Suprapubic skin (tissue), 4 donors: ENCODE results near the gene JAKMIP1. TPM values are rescaled to one million over a fixed set of nuclear protein-coding genes. Genes with fewer than 3 reads are reported as not detected.

ENCODE experiments used
- DNase-seq, 2 donors: peaks; one replicate each; pipeline ENCODE4 v3.0.0-alpha.2; 2019; ENCODE audit warnings: low spot score in 2 of 2
- H3K27ac ChIP-seq: fragments of 200-600 bp; sonication (generic); one replicate; pipeline ENCODE4 v1.5.1; 2019
- H3K27me3 ChIP-seq: fragments of 200-600 bp; sonication (generic); one replicate; pipeline ENCODE4 v1.5.1; 2019
- H3K36me3 ChIP-seq: fragments of 200-600 bp; sonication (generic); one replicate; pipeline ENCODE4 v1.5.1; 2019
- H3K4me1 ChIP-seq: fragments of 200-600 bp; sonication (generic); one replicate; pipeline ENCODE4 v1.5.1; 2019
- H3K4me3 ChIP-seq: fragments of 200-600 bp; sonication (generic); one replicate; pipeline ENCODE4 v1.5.1; 2019; ENCODE audit warnings: mild to moderate bottlenecking
- H3K9me3 ChIP-seq: fragments of 200-600 bp; sonication (generic); one replicate; pipeline ENCODE4 v1.5.1; 2019
- CTCF ChIP-seq, 2 donors: fragments of 200-600 bp in 1 of 2; fragments of 450-650 bp in 1 of 2; sonication (generic) in 1 of 2; IDR thresholded peaks; one replicate each; pipeline ENCODE4 v1.5.1; 2016 to 2019; ENCODE audit warnings: antibody characterized with exemption in 2 of 2, mild to moderate bottlenecking in 1 of 2, moderate library complexity in 1 of 2
- EP300 ChIP-seq: sonication (generic); formaldehyde crosslinking; IDR thresholded peaks from one replicate; pipeline ENCODE4 v1.6.1; 2017; ENCODE audit warnings: antibody characterized with exemption
- POLR2A ChIP-seq, 2 donors: fragments of 450-650 bp; IDR thresholded peaks; one replicate each; pipeline ENCODE4 v1.6.1; 2017; ENCODE audit warnings: antibody characterized with exemption in 2 of 2, mild to moderate bottlenecking in 2 of 2, moderate library complexity in 2 of 2
- POLR2AphosphoS5 ChIP-seq, 3 donors: sonication (generic); formaldehyde crosslinking; IDR thresholded peaks; one replicate each; pipeline ENCODE4 v1.6.1; 2017; ENCODE audit warnings: antibody characterized with exemption in 3 of 3
- WGBS: methylation state at CpG from one replicate; pipeline ENCODE4 v1.1.5; 2018; 5-methylcytosine and 5-hydroxymethylcytosine counted together
- total RNA-seq, 4 donors: library from RNA; depleted of rRNA; stranded (reverse); fragments of >200 nt; gene quantifications; one replicate each; pipeline ENCODE4 v1.1.0, GENCODE V29; 2016

JAKMIP1 gene
- total RNA-seq, 4 donors from 2014 or later: 0.24 TPM; not detected in 3

GRCh38 chr4:6208416-6208815 is 8.1 kb upstream of the JAKMIP1 start:
- no peaks in the 10 kb centered on the region for H3K36me3 ChIP-seq
- WGBS: 73% methylated on average over 6 of the region's 6 CpGs
- DNase-seq: no peak
- H3K4me1 ChIP-seq: no peaks in the 10 kb centered on the region
- TF ChIP-seq EP300: no peak
- no peak for TF ChIP-seq POLR2A (IDR thresholded peaks at IDR 0.05)
- TF ChIP-seq CTCF (IDR thresholded peaks at IDR 0.05): no peak
- no peak for TF ChIP-seq POLR2AphosphoS5 (IDR thresholded peaks at IDR 0.05)
- H3K27ac ChIP-seq: no peak overlapping the region
- peaks cover 17% of the 10 kb centered on the region for H3K27me3 ChIP-seq
- H3K9me3 ChIP-seq: no peaks in the 10 kb centered on the region
- H3K4me3 ChIP-seq: no peak overlapping the region

DNA sequence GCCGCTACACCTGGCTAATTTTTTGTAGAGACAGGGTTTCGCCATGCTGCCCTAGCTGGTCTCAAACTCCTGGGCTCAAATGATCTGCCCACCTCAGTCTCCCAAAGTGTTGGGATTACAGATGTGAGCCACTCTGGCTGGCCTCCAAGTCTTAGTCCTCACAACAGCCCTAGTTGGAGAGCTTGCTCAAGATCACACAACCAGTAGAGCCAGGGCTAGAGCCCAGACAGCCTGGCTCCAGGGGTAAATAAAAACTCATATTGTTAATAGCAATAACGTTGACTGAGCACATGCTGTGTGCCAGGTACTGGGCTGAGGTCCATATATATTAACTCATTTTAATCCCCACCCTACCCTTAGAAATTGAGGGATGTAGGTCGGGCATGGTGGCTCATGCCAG is 7.3 kb upstream of the JAKMIP1 start:
- WGBS: 61% methylated on average over 4 of the region's 4 CpGs
- no peak for DNase-seq
- H3K4me1 ChIP-seq: no peaks in the 10 kb centered on the region
- no peaks in the 10 kb centered on the region for H3K9me3 ChIP-seq
- H3K27me3 ChIP-seq: peaks cover 15% of the 10 kb centered on the region
- H3K36me3 ChIP-seq: no peaks in the 10 kb centered on the region
- no peak overlapping the region for H3K4me3 ChIP-seq
- TF ChIP-seq CTCF (IDR thresholded peaks at IDR 0.05) (no peak), POLR2AphosphoS5 (IDR thresholded peaks at IDR 0.05) (no peak), POLR2A (IDR thresholded peaks at IDR 0.05) (no peak), EP300 (no peak)
- no peak overlapping the region for H3K27ac ChIP-seq

DNA sequence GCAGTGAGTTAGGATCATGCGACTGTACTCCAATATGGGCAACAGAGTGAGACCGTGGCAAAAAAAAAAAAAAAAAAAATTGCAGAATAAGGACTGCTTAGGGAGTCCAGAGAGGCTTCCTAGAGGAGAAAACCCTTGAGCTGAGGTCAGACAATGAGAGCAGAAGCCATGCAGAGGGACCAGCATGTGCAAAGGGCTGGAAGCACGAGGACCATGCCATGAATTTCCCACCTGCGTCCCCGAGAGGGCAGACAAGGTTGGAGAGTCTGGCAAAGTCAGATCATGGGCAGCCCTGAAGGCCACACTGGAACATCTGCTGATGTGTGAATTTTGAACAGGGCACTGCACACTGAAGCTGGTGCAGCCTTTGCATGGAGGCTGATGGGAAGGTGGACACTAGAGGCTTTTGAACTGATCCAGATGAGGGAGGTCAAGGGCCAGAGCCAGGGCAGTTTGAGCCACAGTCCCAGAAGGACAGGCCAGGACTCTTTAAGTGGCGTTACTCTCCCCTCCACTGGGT is 6.5 kb upstream of the JAKMIP1 start:
- TF ChIP-seq EP300 (no peak), POLR2AphosphoS5 (IDR thresholded peaks at IDR 0.05) (no peak), CTCF (IDR thresholded peaks at IDR 0.05) (no peak), POLR2A (IDR thresholded peaks at IDR 0.05) (no peak)
- H3K4me3 ChIP-seq: no peak overlapping the region
- H3K9me3 ChIP-seq: no peaks in the 10 kb centered on the region
- WGBS: 81% methylated on average over 5 of the region's 6 CpGs
- no peak overlapping the region for H3K27ac ChIP-seq
- no peaks in the 10 kb centered on the region for H3K4me1 ChIP-seq
- H3K27me3 ChIP-seq: peaks cover 17% of the 10 kb centered on the region
- no peak for DNase-seq
- H3K36me3 ChIP-seq: no peaks in the 10 kb centered on the region

DNA sequence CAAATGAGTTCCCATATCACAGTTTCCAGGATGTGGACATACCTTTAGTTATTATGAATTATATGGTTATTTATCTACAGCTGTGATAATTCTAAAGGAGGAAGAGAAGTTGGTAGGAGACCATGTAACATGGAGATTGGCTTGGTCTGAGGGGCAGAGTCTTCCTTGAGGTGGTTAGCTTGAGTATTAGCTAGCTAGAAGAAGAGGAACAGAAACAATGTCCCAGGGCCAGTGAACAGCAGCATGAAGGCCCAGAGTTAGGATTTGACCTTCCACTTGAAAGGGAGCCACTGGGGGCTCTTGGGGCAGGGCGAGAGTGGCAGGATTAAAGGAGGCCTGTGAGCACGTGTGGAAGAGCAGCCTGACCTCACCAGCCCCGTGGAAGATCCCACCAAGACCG is 5.6 kb upstream of the JAKMIP1 start:
- 80% methylated on average over 4 of the region's 4 CpGs for WGBS

DNA sequence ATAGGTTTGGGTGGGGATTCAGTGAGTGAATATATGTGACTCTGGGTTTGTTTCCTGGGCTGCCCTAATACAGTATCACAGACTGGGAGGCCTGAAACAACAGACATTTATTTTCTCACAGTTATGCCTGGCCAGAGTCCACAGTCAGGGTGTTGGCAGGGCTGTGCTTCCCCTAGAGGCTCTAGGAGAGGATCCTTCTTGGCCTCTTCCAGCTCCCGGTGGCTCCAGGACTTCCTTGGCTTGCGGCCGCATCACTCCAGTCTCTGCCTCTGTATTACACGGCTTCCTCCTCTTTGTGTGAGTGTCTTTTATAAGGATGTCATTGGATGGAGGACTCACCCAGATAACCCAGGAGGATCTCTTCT is 5.2 kb upstream of the JAKMIP1 start:
- no peak for TF ChIP-seq EP300
- TF ChIP-seq CTCF (IDR thresholded peaks at IDR 0.05): no peak
- TF ChIP-seq POLR2A (IDR thresholded peaks at IDR 0.05): no peak
- no peak for TF ChIP-seq POLR2AphosphoS5 (IDR thresholded peaks at IDR 0.05)

More for the DNA sequence above, 5.6 kb upstream of the JAKMIP1 start:
- Histone ChIP-seq H3K36me3 (no peaks in the 10 kb centered on the region), H3K27me3 (peaks cover 25% of the 10 kb centered on the region), H3K27ac (no peak overlapping the region), H3K4me1 (no peaks in the 10 kb centered on the region), H3K4me3 (no peak overlapping the region), H3K9me3 (no peaks in the 10 kb centered on the region)
- no peak for DNase-seq
- TF ChIP-seq POLR2A (IDR thresholded peaks at IDR 0.05): no peak
- TF ChIP-seq EP300: no peak
- no peak for TF ChIP-seq POLR2AphosphoS5 (IDR thresholded peaks at IDR 0.05)
- TF ChIP-seq CTCF (IDR thresholded peaks at IDR 0.05): no peak

More for the DNA sequence above, 5.2 kb upstream of the JAKMIP1 start:
- no peak overlapping the region for H3K27ac ChIP-seq
- H3K36me3 ChIP-seq: no peaks in the 10 kb centered on the region
- peak in 1 of 2 donors; percentile 24 for DNase-seq
- 68% methylated on average over 4 of the region's 4 CpGs for WGBS
- peaks cover 3% of the 10 kb centered on the region for H3K4me1 ChIP-seq
- no peak overlapping the region for H3K4me3 ChIP-seq
- peaks cover 29% of the 10 kb centered on the region for H3K27me3 ChIP-seq
- H3K9me3 ChIP-seq: no peaks in the 10 kb centered on the region
